Keratinocyte (primary cell): ENCODE data around the gene SLC25A23. TPM values are rescaled to one million over a fixed set of nuclear protein-coding genes. Genes with fewer than 3 reads are reported as not detected.

ENCODE experiments used
- DNase-seq: peaks from one replicate; pipeline ENCODE4 v3.0.0-alpha.2; 2011; ENCODE audit warnings: low read depth, missing footprints, low spot score
- FAIRE-seq: peaks from 2 replicates; lab custom pipeline; 2011; peaks lifted over from hg19 to GRCh38; lab: Jason Lieb, UNC
- H2AFZ ChIP-seq: 2 replicates; pipeline ENCODE4 v1.6.0; 2012; ENCODE audit warnings: low read length, control low read depth, inconsistent platforms; ENCODE audit not compliant: control insufficient read depth
- H3K27ac ChIP-seq: 2 replicates; pipeline ENCODE4 v1.5.1; 2011; ENCODE audit warnings: low read length; ENCODE audit not compliant: control insufficient read depth, insufficient read depth
- H3K27me3 ChIP-seq: 3 replicates; pipeline ENCODE4 v1.6.0; 2011; ENCODE audit warnings: low read length; ENCODE audit not compliant: control insufficient read depth, insufficient read depth; ENCODE audit errors: extremely low read depth
- H3K36me3 ChIP-seq, 2 experiments: 2 replicates in 1 of 2; 3 replicates in 1 of 2; pipeline ENCODE4 v1.5.1; 2011; ENCODE audit warnings: low read length in 2 of 2, mild to moderate bottlenecking in 1 of 2; ENCODE audit not compliant: control insufficient read depth in 2 of 2, insufficient read depth in 2 of 2; ENCODE audit errors: extremely low read depth in 1 of 2
- H3K4me1 ChIP-seq: 3 replicates; pipeline ENCODE4 v1.5.1; 2011; ENCODE audit warnings: low read length; ENCODE audit not compliant: control insufficient read depth, insufficient read depth; ENCODE audit errors: extremely low read depth
- H3K4me2 ChIP-seq: 3 replicates; pipeline ENCODE4 v1.6.0; 2011; ENCODE audit warnings: low read depth, low read length; ENCODE audit not compliant: control insufficient read depth, insufficient read depth; ENCODE audit errors: extremely low read depth
- H3K4me3 ChIP-seq, 3 experiments: fragments of 200-600 bp in 1 of 3; sonication (generic) in 1 of 3; 2 replicates in 2 of 3; 3 replicates in 1 of 3; pipeline ENCODE4 v1.5.1; 2011 to 2016; ENCODE audit warnings: low read length in 3 of 3, mild to moderate bottlenecking in 3 of 3, control low read depth in 2 of 3, inconsistent platforms in 1 of 3, low read depth in 1 of 3, mixed read lengths in 1 of 3, mixed run types in 1 of 3, moderate library complexity in 1 of 3; ENCODE audit not compliant: control insufficient read depth in 2 of 3, insufficient read depth in 2 of 3; ENCODE audit errors: extremely low read depth in 1 of 3
- H3K79me2 ChIP-seq: 2 replicates; pipeline ENCODE4 v1.6.0; 2012; ENCODE audit warnings: low read length; ENCODE audit not compliant: control insufficient read depth, insufficient read depth
- H3K9ac ChIP-seq: 3 replicates; pipeline ENCODE4 v1.6.0; 2011; ENCODE audit warnings: low read length; ENCODE audit not compliant: control insufficient read depth, insufficient read depth; ENCODE audit errors: extremely low read depth
- H3K9me1 ChIP-seq: 3 replicates; pipeline ENCODE4 v1.6.0; 2011; ENCODE audit warnings: low read length; ENCODE audit not compliant: control insufficient read depth, insufficient read depth; ENCODE audit errors: extremely low read depth
- H3K9me3 ChIP-seq: 2 replicates; pipeline ENCODE4 v1.5.1; 2012; ENCODE audit warnings: low read depth, low read length; ENCODE audit not compliant: control insufficient read depth
- H4K20me1 ChIP-seq: 3 replicates; pipeline ENCODE4 v1.6.0; 2011; ENCODE audit warnings: low read length; ENCODE audit not compliant: control insufficient read depth, insufficient read depth; ENCODE audit errors: extremely low read depth
- CTCF ChIP-seq, 3 experiments: IDR thresholded peaks in 1 of 3; conservative IDR thresholded peaks in 1 of 3; optimal IDR thresholded peaks in 1 of 3; 2 replicates in 2 of 3; 3 replicates in 1 of 3; pipeline versions ENCODE3 to v1.5.1; 2011; ENCODE audit warnings: low read length in 3 of 3, mild to moderate bottlenecking in 3 of 3, moderate library complexity in 2 of 3, control low read depth in 1 of 3, inconsistent platforms in 1 of 3; ENCODE audit not compliant: insufficient read depth in 2 of 3; ENCODE audit errors: extremely low read depth in 1 of 3
- EZH2 ChIP-seq: IDR thresholded peaks from one replicate; pipeline ENCODE4 v1.6.1; 2012; ENCODE audit warnings: inconsistent platforms, mild to moderate bottlenecking, low read length, moderate library complexity
- dilution Hi-C: fragments of 300-500 bp; cut with MboI; formaldehyde crosslinking; loops from one replicate; pipeline ENCODE4 v1.7.0; 2020; ENCODE audit warnings: low sequenced_read_pairs; ENCODE audit not compliant: extremely low pct_ligation_motif_present
- polyA plus RNA-seq, 5 experiments: library from polyadenylated mRNA; depleted of rRNA in 3 of 5; stranded (reverse) in 3 of 5; stranded (forward) in 1 of 5; unstranded in 1 of 5; fragments of >200 nt; gene quantifications; 1 replicate in 1 of 5; 2 replicates in 3 of 5; 3 replicates in 1 of 5; pipeline versions ENCODE4 v1.2.1 to v1.2.3, GENCODE V29; 2011 to 2012; ENCODE audit warnings: missing spikeins in 2 of 5, low read depth in 1 of 5, low replicate concordance in 1 of 5

Gene SLC25A23
- polyA plus RNA-seq, 1 donor (not counting 4 experiments of a cell fraction or from before 2014, with no cell fraction given): 6.4 TPM

GRCh38 chr19:6500837-6501739 lies 41.5 kb upstream of the SLC25A23 start:
- no peak overlapping the region for H3K4me2 ChIP-seq
- H3K9me3 ChIP-seq: no peaks in the 10 kb centered on the region
- H3K9me1 ChIP-seq: no peaks in the 10 kb centered on the region
- DNase-seq: no peak
- no peaks in the 10 kb centered on the region for H3K4me1 ChIP-seq
- no peaks in the 10 kb centered on the region for H3K36me3 ChIP-seq
- no peaks in the 10 kb centered on the region for H3K79me2 ChIP-seq
- peaks cover 46% of the 10 kb centered on the region for H3K27me3 ChIP-seq
- H3K9ac ChIP-seq: no peak overlapping the region
- no peak for FAIRE-seq
- TF ChIP-seq CTCF (optimal IDR thresholded peaks at IDR 0.05 in 1 of 3, IDR thresholded peaks at IDR 0.05 in 1 of 3, conservative IDR thresholded peaks at IDR 0.05 in 1 of 3; ENCODE audit: extremely low read depth in 1 of 3, insufficient read depth in 2 of 3, low read length in 3 of 3): no peak
- TF ChIP-seq EZH2: no peak
- no peak overlapping the region for H2AFZ ChIP-seq
- dilution Hi-C loops: no loop called here
- no peak overlapping the region for H3K27ac ChIP-seq
- no peaks in the 10 kb centered on the region for H4K20me1 ChIP-seq
- H3K4me3 ChIP-seq: no peak overlapping the region

GRCh38 chr19:6499052-6499790 lies 39.6 kb upstream of the SLC25A23 start:
- dilution Hi-C loops: no loop called here

More at GRCh38 chr19:6499052-6499790, 39.6 kb upstream of the SLC25A23 start:
- Histone ChIP-seq H3K4me1 (no peaks in the 10 kb centered on the region), H3K9me3 (no peaks in the 10 kb centered on the region), H3K4me2 (peak overlapping the region; percentile 57), H3K9ac (no peak overlapping the region), H2AFZ (peak overlapping the region; percentile 29), H3K27ac (no peak overlapping the region), H3K9me1 (no peaks in the 10 kb centered on the region), H4K20me1 (no peaks in the 10 kb centered on the region), H3K36me3 (no peaks in the 10 kb centered on the region), H3K27me3 (peaks cover 46% of the 10 kb centered on the region), H3K79me2 (no peaks in the 10 kb centered on the region), H3K4me3 (peak overlapping the region in 1 of 3 experiments; percentile 40)
- no peak for TF ChIP-seq CTCF (optimal IDR thresholded peaks at IDR 0.05 in 1 of 3, IDR thresholded peaks at IDR 0.05 in 1 of 3, conservative IDR thresholded peaks at IDR 0.05 in 1 of 3; ENCODE audit: extremely low read depth in 1 of 3, insufficient read depth in 2 of 3, low read length in 3 of 3)
- no peak for TF ChIP-seq EZH2
- FAIRE-seq (no peak), DNase-seq (no peak)
